K562 (cell line): ENCODE results near the gene TMEM33. TPM values are rescaled to one million over a fixed set of nuclear protein-coding genes. Genes with fewer than 3 reads are reported as not detected.

Source experiments
- ATF1 ChIP-seq, 2 experiments: fragments of 450-650 bp in 1 of 2; IDR thresholded peaks; 2 replicates each; pipeline ENCODE4 v1.6.1; 2016; ENCODE audit warnings: missing compliant biosample characterization in 1 of 2, missing genetic modification characterization in 1 of 2
- CREM ChIP-seq: IDR thresholded peaks from 2 replicates; pipeline ENCODE4 v1.6.1; 2014; ENCODE audit warnings: antibody characterized with exemption, low read depth
- CTCFL ChIP-seq: IDR thresholded peaks from 2 replicates; pipeline ENCODE4 v1.6.1; 2011; ENCODE audit warnings: borderline replicate concordance, low read depth, mild to moderate bottlenecking, moderate library complexity, low read length; ENCODE audit not compliant: insufficient read depth, poor library complexity, severe bottlenecking
- ELF1 ChIP-seq: fragments of 200-800 bp; sonication (Bioruptor generic); IDR thresholded peaks from 2 replicates; pipeline ENCODE4 v1.6.1; 2016; ENCODE audit warnings: missing genetic modification characterization, missing compliant biosample characterization
- GABPA ChIP-seq: fragments of 200-800 bp; sonication (Bioruptor generic); conservative IDR thresholded peaks from 2 replicates; pipeline ENCODE4 v1.6.1; 2016; ENCODE audit warnings: low read depth, missing genetic modification characterization, missing compliant biosample characterization
- GMEB1 ChIP-seq: fragments of 250-450 bp; sonication (Bioruptor Pico); IDR thresholded peaks from 2 replicates; pipeline ENCODE4 v1.4.0; 2020; ENCODE audit warnings: mild to moderate bottlenecking
- HCFC1 ChIP-seq: IDR thresholded peaks from 2 replicates; pipeline ENCODE4 v1.6.1; 2012; ENCODE audit warnings: low read depth, low read length, improper control_type of control experiment
- HMBOX1 ChIP-seq: sonication (generic); IDR thresholded peaks from 2 replicates; pipeline ENCODE4 v1.6.1; 2016
- HNRNPLL ChIP-seq: fragments of 200-400 bp; formaldehyde crosslinking; IDR thresholded peaks from 2 replicates; pipeline ENCODE4 v1.6.1; 2017; ENCODE audit warnings: low read length, low read depth, mild to moderate bottlenecking; ENCODE audit not compliant: poor library complexity, severe bottlenecking
- KDM4B ChIP-seq, 2 experiments: fragments of 450-650 bp in 1 of 2; sonication (generic) in 1 of 2; IDR thresholded peaks; 2 replicates each; pipeline ENCODE4 v1.6.1; 2016 to 2017; ENCODE audit warnings: borderline replicate concordance in 2 of 2, antibody characterized with exemption in 1 of 2, low read depth in 1 of 2, mild to moderate bottlenecking in 1 of 2
- KLF6 ChIP-seq: fragments of 250-450 bp; sonication (Bioruptor Pico); IDR thresholded peaks from 2 replicates; pipeline ENCODE4 v1.4.0; 2020; ENCODE audit warnings: mild to moderate bottlenecking, moderate library complexity, borderline replicate concordance
- L3MBTL2 ChIP-seq: fragments of 450-650 bp; IDR thresholded peaks from 2 replicates; pipeline ENCODE4 v1.6.1; 2016; ENCODE audit warnings: mild to moderate bottlenecking, moderate library complexity
- MNT ChIP-seq, 2 experiments: fragments of 450-650 bp; conservative IDR thresholded peaks; 2 replicates each; pipeline ENCODE4 v1.6.1; 2017; ENCODE audit warnings: mild to moderate bottlenecking in 2 of 2, moderate library complexity in 2 of 2
- MTA1 ChIP-seq: fragments of 450-650 bp; IDR thresholded peaks from 2 replicates; pipeline ENCODE4 v1.6.1; 2017; ENCODE audit warnings: borderline replicate concordance
- PHF20 ChIP-seq: fragments of 450-650 bp; IDR thresholded peaks from 2 replicates; pipeline ENCODE4 v1.6.1; 2018; ENCODE audit not compliant: partially characterized antibody
- SPI1 ChIP-seq: IDR thresholded peaks from 2 replicates; pipeline ENCODE4 v1.6.1; 2011; ENCODE audit warnings: low read depth, low read length, control low read depth, borderline replicate concordance
- SRSF3 ChIP-seq: fragments of 200-400 bp; formaldehyde crosslinking; IDR thresholded peaks from 2 replicates; pipeline ENCODE4 v1.6.1; 2016; ENCODE audit warnings: mild to moderate bottlenecking, low read length, moderate library complexity; ENCODE audit not compliant: insufficient read depth
- TBP ChIP-seq: optimal IDR thresholded peaks from 2 replicates; pipeline ENCODE3; 2011; ENCODE audit warnings: low read depth, low read length, improper control_type of control experiment
- TFAP4 ChIP-seq: sonication (generic); formaldehyde crosslinking; IDR thresholded peaks from 2 replicates; pipeline ENCODE4 v1.8.0; 2022; ENCODE audit warnings: missing genetic modification reagents, mild to moderate bottlenecking, moderate library complexity, borderline replicate concordance
- polyA plus RNA-seq, 8 experiments: library from polyadenylated mRNA; depleted of rRNA in 4 of 8; stranded (reverse) in 5 of 8; unstranded in 3 of 8; fragments of >200 nt; fragmentation: Nextera tagmentation in 2 of 8; fragmentation: Illumina TruSeq in 1 of 8; extraction: Ambion mirVana in 2 of 8; extraction: Trizol in 1 of 8; gene quantifications; 2 replicates each; pipeline versions ENCODE4 v1.2.1 to v1.2.3, GENCODE V29; 2011 to 2014; ENCODE audit warnings: inconsistent platforms in 1 of 8, missing spikeins in 1 of 8
- total RNA-seq, 7 experiments: library from RNA; depleted of rRNA in 6 of 7; stranded (reverse); fragments of >200 nt in 6 of 7; fragmentation: Illumina TruSeq in 2 of 7; extraction: Trizol in 2 of 7; gene quantifications; 2 replicates each; pipeline versions ENCODE4 v1.2.1 to v1.2.3, GENCODE V29; 2011 to 2021; ENCODE audit warnings: low replicate concordance in 1 of 7

Gene TMEM33
- total and polyA plus RNA-seq, 9 of the 15 experiments (the other 6 are each of a cell fraction or from before 2014, with no cell fraction given), result 16.8 to 85.9 (median 67.9) TPM

GRCh38 chr4:41990365-41991111 is 55.3 kb downstream of the TMEM33 start, which contains the start of gene SLC30A9 (continued):
- TF ChIP-seq SRSF3 (no peak), HNRNPLL (peak; percentile 62), ELF1 (tag) (peak; percentile 83), SPI1 (peak; percentile 39; the same call in 1 of the 2 replicates), KDM4B (IDR thresholded peaks at IDR 0.05; ENCODE audit: borderline replicate concordance in 2 of 2, low read depth in 1 of 2) (peak in 1 of 2 experiments; percentile 27; a peak in 1 of 4 replicates), HMBOX1 (no peak), CTCFL (peak; percentile 8), HCFC1 (peak; percentile 67), MTA1 (peak; percentile 88), GABPA (tag) (peak; percentile 95), CREM (peak; percentile 99), TBP (peak; percentile 87), MNT (conservative IDR thresholded peaks at IDR 0.05) (peak; percentile 48 to 67; a peak in 2 of 4 replicates), KLF6 (CRISPR knock-in tag) (0 out of 2 replicates have a peak, but pooled peaks have one; percentile 49), PHF20 (peak; percentile 88), L3MBTL2 (peak; percentile 53), ATF1 (CRISPR knock-in tag; IDR thresholded peaks at IDR 0.05) (peak; percentile 74), ATF1 (tag; IDR thresholded peaks at IDR 0.05) (peak; percentile 99), GMEB1 (CRISPR knock-in tag) (peak; percentile 41; the same call in 1 of the 2 replicates), TFAP4 (peak; percentile 76; the same call in 1 of the 2 replicates)
